Measurements from ENCODE around the gene M1AP.
"Not testable (repeated sequence)": the region's sequence is repeated elsewhere in the genome, so short reads cannot be mapped to it uniquely, and the experiment has no call there.

The M1AP gene

DNA sequence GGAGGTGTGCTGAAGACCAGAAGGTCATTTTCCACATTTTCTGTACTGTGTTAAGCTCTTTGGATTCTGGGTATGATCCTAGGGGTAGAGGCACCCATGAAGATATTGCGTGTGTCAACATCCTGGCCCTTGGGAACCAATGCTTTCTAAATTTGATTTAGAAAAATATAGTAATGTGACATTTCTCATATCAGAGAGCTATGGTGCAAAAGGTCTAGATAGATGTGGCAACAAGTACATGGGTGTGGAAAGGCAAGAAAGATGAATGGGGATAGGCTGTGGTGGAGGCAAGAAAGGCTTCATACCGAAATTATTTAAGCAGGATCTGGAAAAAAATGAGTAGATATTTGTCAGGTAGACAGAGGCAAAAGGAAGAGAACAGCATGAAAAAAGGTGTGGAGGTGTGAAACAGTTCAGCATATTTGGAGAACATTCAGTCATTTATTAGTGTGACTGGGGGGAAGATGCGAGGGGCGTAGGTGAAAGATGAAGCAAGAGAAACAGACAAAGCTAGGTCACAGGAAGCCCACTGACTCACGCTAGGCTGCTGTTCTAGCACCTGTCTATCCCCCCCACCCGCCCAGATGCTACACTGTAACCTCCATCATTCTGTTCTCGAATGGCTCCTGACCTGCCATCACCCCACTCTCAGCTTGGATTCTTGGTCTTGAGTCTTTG, 81.9 kb downstream of the M1AP start:
- DNase-seq (ENCODE audit: low read depth), result no peak

DNA sequence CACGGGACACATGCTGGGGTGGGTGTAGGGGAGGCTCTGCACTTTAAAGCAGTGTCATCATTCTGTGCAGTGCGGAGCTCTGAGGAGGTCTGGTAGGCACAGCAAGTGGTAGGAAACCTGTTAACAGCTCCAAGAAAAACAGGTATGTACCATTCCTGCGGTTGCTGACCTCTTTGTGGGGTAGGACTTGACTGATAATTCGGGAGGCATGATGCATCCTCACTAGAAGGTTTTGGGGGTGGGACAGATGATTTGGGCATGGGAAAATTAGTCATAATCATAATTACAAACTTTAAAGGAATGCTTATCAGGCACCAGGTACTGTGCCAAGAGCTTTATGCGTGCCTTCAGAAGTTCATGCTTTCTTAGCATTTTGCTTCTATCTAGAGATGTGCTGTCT, 83.9 kb downstream of the M1AP start:
- DNase-seq (ENCODE audit: low read depth), result no peak

DNA sequence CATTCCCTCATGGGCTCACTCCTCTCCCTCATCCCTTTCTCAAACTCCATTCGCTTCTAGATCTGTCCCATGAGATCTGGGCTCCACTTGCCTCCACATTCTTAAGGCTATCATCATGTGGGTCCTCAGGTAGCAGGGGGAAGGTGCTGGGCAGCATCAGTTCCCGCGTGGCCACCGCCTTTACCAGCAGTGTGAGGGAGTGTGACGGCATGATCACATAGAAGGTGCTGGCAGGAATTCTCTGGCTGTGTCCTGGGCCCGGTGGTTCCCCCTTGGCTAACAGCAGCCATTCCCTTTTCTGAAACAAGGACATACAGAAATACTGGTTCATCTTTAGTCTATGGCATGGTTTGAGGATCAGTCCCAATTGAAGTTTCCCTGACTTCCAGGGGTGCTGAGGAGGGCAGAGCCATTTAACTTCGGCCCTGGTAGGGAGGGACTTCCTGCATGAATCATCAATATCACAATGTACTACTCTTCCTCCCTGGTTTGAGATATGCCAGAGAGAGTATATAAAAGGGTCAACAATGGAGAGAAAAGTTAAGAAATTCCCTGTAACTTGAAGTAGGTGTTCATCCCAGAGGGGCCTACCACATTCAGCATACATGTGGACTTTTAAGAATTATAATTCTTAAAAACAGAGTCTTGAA, 85.9 kb downstream of the M1AP start:
- DNase-seq (ENCODE audit: low read depth), result no peak

DNA sequence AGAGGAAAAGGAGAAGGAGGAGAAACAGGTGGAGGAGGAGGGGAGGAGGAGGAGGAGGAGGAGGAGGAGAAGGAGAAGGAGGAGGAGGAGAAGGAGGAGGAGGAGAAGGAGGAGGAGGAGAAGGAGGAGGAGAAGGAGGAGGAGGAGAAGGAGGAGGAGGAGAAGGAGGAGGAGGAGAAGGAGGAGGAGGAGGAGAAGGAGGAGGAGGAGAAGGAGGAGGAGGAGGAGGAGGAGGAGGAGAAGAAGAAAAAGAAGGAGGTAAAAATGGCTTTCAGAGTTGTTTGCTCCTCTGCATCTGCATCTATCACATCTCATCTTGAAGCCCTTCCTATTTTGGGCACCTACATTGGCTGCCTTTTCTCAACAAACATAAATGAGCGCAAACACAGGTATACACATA, 87.1 kb downstream of the M1AP start:
- not testable (repeated sequence) for DNase-seq (ENCODE audit: low read depth)

DNA sequence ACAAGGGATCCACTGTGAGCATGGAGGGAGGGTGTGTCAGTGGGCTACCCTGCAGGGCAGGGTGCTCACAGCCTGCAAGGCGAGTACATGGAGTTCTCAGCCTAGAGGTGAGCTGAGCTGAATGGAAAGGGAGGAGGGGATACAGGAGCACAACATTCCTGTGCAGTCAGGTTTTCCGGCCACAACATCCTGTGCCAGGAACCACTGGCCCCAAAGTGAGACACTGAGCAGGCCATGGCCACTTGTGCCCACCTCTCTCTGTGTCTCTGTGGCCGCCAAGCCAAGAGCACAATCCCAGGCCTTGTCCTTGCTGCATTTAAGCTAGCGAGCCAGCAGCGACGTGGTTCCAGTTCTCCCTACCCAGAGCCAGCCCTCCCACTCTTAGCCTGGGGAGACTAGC, 87.5 kb downstream of the M1AP start:
- DNase-seq (ENCODE audit: low read depth), result no peak

DNA sequence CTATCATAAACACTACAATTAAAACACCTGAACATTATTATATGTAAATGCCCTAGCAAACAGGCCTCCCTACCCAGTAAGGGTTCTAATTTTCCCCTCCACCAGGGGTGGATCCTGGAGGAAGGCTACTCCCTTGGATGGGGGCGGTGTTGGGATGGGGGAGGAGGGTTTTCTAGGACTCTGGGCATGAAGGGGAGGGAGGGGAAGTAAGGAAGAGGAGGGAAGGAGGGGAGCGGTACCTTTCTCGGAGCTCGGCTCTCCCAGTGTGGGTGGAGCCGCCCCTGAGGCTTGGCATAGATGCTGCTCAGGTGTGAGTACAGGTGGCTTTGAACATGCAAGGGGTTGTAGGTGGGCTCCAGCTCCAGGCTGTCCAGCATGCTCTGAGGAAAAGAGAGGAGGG, 88.2 kb downstream of the M1AP start:
- DNase-seq (ENCODE audit: low read depth), result no peak

DNA sequence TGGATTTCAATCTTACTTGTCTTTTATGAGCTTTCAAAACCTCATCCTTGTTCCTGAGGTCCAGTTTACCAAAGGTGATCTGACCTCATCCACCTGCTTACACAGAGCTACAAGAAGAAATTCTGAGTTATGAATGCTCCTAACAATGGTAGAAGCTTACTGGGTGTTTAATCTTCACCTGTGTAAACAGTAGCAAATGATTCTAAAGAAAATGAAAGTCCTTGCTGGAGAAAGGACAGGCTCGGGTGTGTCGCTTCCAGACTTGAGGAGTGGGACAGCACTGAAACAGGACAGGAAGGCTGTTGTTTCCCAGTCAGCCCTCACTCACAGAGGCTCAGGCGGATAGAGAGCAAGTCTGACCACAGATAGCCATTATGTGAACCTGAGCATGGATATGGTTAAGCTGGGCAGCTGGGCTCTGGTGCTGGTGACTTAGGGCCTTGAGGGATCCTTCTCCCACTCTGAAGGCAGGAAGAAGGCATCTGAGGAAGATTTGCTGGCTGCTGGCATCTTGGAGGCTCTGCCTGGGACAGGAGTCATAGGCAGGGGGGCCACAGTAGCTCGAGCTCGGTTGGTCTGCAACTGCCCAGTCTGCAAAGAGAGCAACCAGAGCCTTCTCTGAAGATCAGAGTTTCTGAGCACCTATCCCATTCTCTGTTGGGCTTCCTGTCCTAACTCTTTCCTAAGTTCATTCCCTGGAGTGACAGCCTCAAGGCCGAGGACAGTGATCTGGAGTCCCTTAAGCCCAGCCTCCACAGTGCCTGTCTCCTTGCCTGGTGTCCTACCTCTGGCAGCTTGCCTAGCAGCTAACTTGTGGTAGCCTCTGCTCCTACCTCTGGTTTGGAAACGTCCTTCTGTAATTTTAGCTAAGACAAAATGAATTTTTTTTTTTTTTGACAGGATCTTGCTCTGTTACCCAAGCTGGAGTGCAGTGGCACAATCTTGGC, 89.6 kb downstream of the M1AP start:
- DNase-seq (ENCODE audit: low read depth), result no peak

DNA sequence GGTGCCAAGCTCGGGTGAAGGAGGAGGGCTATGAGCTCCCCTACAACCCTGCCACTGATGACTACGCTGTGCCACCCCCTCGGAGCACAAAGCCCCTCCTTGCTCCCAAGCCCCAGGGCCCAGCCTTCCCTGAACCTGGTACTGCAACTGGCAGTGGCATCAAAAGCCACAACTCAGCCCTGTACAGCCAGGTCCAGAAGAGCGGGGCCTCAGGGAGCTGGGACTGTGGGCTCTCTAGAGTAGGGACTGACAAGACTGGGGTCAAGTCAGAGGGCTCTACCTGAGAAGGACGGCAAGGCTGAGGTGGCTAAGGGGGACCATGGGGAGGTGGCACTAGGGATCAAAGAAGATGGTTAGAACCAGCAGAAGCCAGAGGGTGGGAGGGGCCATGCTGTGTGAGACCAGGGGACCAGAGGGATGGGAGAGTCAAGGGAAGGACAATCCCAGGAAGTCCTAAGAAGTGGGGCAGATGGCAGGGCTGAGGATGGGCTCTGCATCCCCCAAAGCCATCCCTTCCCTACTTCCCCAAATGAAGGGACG, 91.2 kb downstream of the M1AP start:
- no peak for DNase-seq (ENCODE audit: low read depth)

DNA sequence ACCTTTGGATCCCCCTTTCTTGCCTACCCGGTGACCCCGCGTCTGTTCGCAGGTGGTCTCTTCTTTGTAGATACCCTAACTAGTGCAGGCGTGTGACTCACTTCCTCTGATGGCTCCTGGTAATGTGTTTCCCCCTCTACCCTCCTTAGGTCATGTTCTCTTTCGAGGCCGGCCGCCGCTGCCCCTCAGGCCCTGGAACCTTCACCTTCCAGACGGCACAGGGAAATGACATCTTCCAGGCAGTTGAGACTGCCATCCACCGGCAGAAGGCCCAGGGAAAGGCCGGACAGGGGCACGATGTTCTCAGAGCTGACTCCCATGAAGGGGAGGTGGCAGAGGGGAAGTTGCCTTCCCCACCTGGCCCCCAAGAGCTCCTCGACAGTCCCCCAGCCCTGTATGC, 92.0 kb downstream of the M1AP start:
- DNase-seq (ENCODE audit: low read depth), result no peak

DNA sequence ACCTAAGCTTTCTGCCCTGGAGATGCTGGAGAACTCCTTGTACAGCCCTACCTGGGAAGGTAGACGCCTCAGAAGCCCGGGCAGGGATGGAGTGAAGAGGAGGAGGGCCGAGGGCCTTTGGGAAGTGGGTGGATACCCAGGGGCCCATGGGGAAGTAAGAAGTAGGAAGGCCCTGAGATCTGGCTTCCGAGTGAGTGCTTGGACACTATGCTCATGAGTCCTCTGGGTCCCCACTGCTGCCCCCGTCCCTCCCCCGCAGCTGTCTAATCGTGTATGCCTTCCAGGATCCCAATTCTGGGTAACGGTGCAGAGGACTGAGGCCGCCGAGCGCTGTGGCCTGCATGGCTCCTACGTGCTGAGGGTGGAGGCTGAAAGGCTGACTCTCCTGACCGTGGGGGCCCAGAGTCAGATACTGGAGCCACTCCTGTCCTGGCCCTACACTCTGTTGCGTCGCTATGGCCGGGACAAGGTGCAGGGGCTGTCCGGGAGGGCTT, 92.5 kb downstream of the M1AP start:
- DNase-seq (ENCODE audit: low read depth), result no peak

DNA sequence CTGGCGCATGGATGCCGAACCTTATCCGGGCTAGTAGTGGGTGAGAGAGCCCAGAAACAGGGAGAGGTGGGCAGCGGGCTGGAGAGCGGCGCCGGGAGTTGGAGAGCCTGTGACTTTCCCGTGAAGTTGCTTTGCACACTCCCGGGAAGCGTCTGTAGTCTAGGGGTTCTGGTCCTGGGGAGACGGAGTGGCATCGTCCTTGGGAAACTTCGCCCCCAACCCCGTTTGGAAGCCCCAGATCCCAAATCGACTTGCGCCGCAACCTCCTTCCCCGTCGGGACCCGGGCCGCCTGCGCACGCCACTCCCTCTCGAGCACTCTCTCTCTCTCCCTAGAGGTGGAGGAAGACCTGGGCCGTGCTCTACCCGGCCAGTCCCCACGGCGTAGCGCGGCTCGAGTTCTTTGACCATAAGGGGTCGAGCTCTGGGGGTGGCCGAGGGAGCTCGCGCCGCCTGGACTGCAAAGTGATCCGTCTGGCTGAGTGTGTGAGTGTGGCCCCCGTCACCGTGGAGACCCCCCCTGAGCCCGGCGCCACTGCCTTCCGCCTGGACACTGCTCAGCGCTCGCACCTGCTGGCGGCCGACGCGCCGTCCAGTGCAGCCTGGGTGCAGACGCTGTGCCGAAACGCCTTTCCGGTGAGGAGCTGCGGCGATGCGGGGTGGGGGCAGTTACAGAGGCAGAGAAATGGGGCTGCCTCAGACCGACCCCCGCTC, 93.2 kb downstream of the M1AP start:
- DNase-seq (ENCODE audit: low read depth), result no peak

DNA sequence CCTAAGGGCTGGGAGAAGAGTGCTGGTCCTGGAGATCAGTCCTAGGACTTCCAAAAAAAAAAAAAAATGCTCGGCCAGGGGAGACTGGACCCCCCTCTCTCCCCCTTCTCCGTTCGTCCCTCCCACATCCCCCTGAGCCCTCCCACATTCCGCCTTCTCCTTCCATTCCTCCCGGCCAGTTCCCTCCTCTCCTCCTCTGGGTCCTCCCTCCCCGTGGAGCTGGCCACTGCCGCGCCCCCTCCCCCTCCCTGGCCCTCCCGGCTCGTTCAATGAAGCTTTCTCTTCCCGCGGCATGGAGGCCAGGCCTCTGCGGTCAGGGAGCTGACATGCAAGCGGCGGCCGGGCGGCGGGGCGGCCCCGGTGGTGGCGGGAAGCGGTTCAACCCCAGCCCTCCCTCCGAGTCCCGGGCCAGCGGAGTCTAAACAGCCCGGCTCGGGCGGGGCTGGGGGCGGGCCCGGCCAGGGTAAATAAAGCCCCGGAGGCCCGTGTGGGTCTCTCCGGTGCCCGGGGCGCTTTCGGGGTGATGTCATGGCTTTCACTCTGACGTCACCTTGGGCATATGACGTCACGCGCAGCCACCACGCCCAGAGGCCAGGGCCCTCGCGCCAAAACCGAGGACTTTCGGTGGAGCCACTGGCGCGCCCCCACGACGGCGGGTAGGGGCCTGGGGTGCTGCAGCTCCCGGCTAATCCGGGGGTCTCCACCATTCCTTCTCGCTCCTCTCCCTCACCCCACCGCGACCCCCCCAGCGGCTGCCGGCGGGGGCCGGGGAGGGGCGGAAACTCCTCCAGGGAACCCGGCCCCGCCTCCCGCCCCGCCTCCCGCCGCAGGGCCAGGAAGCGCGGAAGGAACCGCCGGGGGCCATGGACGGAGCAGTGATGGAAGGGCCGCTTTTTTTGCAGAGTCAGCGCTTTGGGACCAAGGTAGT, 94.0 kb downstream of the M1AP start, which contains the start of the genes DOK1 and LOXL3:
DOK1 (plus strand) TSS at position 829 of the 928 bp plus-strand sequence; CDS start at position 864, 35 bp downstream.
LOXL3 (minus strand) TSS at position 51 of the 928 bp plus-strand sequence. CDS start 1,308 bp downstream, outside the sequence.
- no peak for DNase-seq (ENCODE audit: low read depth)

DNA sequence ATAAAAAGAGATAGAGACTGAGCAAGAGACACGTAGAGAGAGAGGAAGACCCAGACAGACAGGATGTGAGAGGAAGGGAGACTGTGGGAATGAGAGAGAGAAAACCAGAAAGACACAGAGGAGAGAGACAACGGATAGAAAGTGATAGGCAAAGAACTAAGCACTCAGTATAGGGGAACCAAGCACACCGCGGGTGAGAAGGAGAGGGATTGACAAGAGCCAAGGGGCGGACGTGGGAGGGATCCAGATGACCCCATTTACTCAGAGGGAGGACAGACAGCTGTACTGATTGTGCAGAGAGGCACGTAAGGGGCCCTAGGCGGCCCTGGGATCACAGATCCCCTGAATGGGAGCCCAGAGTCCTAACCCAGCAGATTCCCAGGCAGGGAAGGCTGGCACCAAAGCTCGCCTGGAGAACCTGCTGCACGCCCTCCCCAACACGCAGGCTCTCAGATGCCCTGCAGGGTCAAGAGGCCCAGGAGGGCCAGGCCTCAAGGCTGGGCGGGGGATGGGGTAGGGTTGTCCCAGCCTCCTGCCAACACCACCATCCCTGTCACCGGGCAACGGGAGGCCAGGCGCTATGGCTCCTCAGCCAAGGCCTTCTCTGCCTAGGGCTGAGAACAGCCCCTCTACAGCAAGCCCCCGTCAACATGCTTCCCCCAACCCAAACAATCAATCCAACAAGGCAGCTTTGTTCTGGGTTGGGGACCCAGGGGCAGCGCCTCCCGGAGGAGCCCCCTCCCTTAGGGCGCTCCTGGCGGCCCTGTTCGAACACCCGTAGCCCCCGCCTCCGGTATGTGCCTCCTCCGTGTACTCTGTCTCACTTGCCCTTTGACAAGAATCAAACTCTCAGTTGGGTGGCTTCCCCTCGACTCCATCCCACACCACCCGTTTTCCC, 95.0 kb downstream of the M1AP start:
- no peak for DNase-seq (ENCODE audit: low read depth)

DNA sequence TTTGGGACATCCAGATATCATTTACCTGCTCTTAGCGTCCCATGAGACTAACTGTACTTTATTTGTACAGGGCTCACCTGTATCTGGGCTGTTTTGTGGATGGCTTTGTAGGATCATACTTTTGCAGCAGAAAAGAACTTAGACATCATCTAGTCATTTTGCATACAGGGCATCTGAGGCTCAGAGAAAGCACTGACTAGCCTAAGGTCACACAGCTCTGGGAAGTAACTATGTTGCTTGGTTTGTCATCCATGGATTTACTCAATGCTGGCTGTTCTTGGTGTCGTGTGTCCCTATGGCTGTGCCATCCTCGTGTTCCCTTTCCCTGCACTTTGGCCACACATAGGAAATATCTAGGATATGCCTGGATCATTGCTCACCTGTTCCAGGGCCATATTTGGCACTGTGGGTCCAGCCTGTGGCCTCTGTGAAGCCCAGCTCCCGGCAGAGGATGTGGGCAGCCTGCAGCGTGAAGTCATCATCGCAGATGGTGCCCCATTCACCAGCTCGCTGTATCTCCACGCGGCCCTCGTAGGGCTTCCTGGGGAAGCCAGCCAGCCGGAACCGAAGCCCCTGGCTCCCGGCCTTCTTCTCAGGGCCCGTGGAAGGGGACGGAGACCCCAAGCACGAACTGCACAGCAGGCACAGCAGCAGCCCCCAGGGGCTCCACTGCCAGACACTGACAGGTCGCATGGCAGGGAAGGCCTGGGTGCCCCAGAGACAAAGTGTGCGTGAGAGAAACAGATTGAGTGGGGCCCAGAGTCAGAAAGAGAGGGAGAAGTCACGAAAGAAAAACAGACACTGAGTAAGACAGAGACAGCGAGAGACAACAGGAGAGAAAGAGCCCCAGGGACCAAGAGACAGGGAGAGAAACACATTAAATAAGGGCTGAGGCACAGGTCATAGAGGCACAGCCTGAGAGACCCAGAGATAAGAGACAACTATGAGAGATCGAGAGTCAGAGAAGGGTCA, 95.9 kb downstream of the M1AP start:
- no peak for DNase-seq (ENCODE audit: low read depth)

DNA sequence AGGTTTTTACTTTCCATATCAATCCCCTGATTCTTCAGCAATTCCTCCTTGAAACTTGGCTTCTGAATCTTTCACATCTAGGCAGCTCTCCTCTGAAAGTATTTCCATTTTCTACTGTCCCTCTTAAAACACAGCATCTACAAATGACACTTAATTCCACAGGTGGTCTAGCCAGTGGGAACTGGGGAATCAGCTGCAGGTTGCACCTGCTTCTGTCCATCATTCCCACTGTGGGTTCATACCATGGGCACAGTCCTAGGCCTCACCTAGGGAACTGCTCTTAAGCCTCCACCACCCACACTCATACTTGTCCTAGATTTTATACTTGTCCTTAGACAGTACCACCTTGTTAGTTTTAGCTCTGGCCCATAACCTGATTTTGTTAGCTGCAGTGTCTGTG, 96.6 kb downstream of the M1AP start:
- no peak for DNase-seq (ENCODE audit: low read depth)

DNA sequence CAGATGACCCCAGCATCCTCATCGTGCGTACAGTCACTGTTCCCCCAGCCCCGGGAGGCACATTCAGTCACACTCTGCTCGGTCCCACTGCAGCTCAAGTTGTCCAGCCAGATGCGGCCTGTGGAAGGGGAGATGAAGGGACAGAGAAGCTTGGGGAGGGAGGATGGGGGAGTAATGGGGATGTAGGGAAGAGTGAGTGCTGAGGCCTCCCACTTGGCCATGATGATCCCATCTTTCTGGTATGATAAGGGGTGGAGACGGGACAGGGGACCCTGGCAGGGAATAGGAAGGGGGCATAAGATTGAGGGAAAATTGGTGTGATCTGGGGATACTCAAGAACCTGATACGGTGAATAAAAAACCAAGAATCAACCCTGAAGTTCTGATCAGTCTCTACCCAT, 97.9 kb downstream of the M1AP start:
- DNase-seq (ENCODE audit: low read depth), result no peak

DNA sequence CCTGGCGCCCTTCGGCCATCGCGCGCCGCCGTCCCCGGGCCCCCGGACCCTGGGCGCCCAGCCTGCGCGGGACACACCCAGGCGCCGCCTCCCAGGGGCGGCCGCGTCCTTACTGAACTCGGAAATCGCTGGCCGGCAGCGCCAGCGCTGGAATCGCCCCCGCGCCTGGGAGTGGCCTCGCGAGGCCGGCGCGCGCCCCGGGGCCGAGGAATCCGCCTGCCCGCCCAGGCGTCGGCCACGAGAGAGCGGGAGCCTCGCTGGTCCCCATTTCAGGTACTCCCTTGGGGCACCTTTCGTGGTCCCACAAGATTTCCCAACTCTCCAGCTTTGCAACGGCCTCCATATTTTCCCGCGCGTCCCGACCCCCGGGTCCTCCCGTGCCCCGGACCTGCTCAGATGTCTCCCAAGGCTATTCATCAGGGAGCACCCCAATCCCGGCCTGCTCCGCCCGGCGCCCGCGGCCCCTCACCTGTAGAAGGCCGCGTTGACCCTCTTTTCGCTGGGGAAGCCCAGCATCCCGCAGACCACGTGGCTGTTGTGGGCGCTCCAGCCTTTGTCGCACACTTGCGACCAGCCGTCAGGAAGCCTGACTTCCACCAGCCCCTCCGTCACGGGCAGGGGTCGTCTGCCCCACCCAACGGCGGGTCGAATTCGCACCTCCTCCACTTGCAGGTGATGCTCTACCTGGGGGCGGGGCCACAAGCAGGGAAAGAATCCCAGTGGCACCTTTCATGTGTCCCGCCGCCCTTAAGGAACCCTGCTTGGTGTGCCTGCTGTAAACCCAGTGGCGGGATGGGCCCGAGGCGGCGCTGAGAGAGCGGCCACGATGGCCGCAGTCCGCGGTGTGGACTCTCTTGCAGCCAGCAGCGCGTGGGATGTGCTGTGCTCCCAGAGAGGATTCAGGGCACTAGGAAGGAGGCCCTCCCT, 99.0 kb downstream of the M1AP start:
- DNase-seq (ENCODE audit: low read depth), result no peak

Measured in GM04503 (cell line).